ENCODE results near the gene SIL1. TPM values are rescaled to one million over a fixed set of nuclear protein-coding genes. Genes with fewer than 3 reads are reported as not detected.
A peak's percentile ranks its signal among the peaks of the same experiment; 100 is the strongest.
"Not testable (repeated sequence)": the region's sequence is repeated elsewhere in the genome, so short reads cannot be mapped to it uniquely, and the experiment has no call there.

Gene SIL1
- total and polyA plus RNA-seq, 9 of the 15 experiments (the other 6 are each of a cell fraction or from before 2014, with no cell fraction given), result 1.3 to 30.5 (median 18.1) TPM

DNA sequence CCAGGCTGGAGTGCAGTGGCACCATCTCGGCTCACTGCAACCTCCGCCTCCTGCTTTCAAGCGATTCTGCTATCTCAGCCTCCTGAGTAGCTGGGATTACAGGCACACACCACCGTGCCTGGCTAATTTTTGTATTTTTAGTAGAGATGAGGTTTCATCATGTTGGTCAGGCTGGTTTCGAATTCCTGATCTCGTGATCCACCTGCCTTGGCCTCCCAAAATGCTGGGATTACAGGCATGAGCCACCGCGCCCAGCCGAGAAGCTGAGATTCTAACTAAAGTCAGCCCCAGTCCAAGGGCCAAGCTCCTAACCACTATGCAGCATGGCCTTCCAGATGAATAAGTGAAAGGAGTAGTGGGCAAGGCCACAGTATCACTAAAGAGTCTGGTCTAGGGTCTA, 20.9 kb downstream of the SIL1 start:
- DNase-seq (ENCODE audit: extremely low read depth in 1 of 4, low spot score in 3 of 4); H3K27ac ChIP-seq (ENCODE audit: extremely low read depth, low read depth, low read length); CTCF ChIA-PET (ENCODE audit: low intra/inter-chr PET ratio); intact Hi-C loops (cut with micrococcal nuclease); H2AFZ ChIP-seq (ENCODE audit: low read depth, low read length); H3K9me3 ChIP-seq (replicated peaks; ENCODE audit: control insufficient read depth, insufficient read depth, low read depth, low read length); in situ Hi-C loops (cut with MboI); H3K4me2 ChIP-seq (ENCODE audit: insufficient read depth, low read length); FAIRE-seq; H3K9ac ChIP-seq (ENCODE audit: insufficient read depth in 1 of 2, low read depth in 2 of 2, low read length in 2 of 2); H3K36me3 ChIP-seq (ENCODE audit: control insufficient read depth, insufficient read depth, low read length); ATAC-seq; H3K27me3 ChIP-seq (ENCODE audit: control insufficient read depth in 2 of 2, insufficient read depth in 2 of 2, low read length in 2 of 2); H3K9me1 ChIP-seq (ENCODE audit: control insufficient read depth, insufficient read depth, low read length); H3K4me3 ChIP-seq; BruUV-seq (replicated peaks): not testable (repeated sequence)
- H3K4me1 ChIP-seq (replicated peaks in 1 of 2; ENCODE audit: control insufficient read depth in 2 of 2, insufficient read depth in 2 of 2, low read length in 2 of 2), result peaks cover 14 to 20% of the 10 kb centered on the region in 2 experiments
- H4K20me1 ChIP-seq (replicated peaks; ENCODE audit: control insufficient read depth, insufficient read depth, low read length), result peaks cover 18% of the 10 kb centered on the region; the same call in 1 of the 2 replicates
- H3K79me2 ChIP-seq (ENCODE audit: control insufficient read depth, insufficient read depth, low read length), result peaks cover 16% of the 10 kb centered on the region; the same call in 2 of the 3 replicates
- POLR2A ChIA-PET, result interaction anchor here (0.5 to 0.8 kb wide), 3 partner anchors 11 to 343 kb away, joined by 3 to 4 read pairs (median 3); no protein-coding TSS in a partner anchor
- WGBS (ENCODE audit: insufficient coverage, low coverage, missing lambda C conversion rate), result 77% methylated on average over 9 of the region's 9 CpGs

- H3K9me1 ChIP-seq (ENCODE audit: control insufficient read depth, insufficient read depth, low read length); CTCF ChIA-PET (ENCODE audit: low intra/inter-chr PET ratio); DNase-seq (ENCODE audit: extremely low read depth in 1 of 4, low spot score in 3 of 4); H3K9me3 ChIP-seq (replicated peaks; ENCODE audit: control insufficient read depth, insufficient read depth, low read depth, low read length); POLR2A ChIA-PET; H3K27me3 ChIP-seq (ENCODE audit: control insufficient read depth in 2 of 2, insufficient read depth in 2 of 2, low read length in 2 of 2); H3K9ac ChIP-seq (ENCODE audit: insufficient read depth in 1 of 2, low read depth in 2 of 2, low read length in 2 of 2); H3K4me3 ChIP-seq; H2AFZ ChIP-seq (ENCODE audit: low read depth, low read length); FAIRE-seq; ATAC-seq; in situ Hi-C loops (cut with MboI); BruUV-seq (replicated peaks); H3K4me2 ChIP-seq (ENCODE audit: insufficient read depth, low read length); H3K27ac ChIP-seq (ENCODE audit: extremely low read depth, low read depth, low read length); H3K36me3 ChIP-seq (ENCODE audit: control insufficient read depth, insufficient read depth, low read length); intact Hi-C loops (cut with micrococcal nuclease): not testable (repeated sequence)
- WGBS (ENCODE audit: insufficient coverage, low coverage, missing lambda C conversion rate), result 88% methylated on average over 1 of the region's 1 CpG
- H3K79me2 ChIP-seq (ENCODE audit: control insufficient read depth, insufficient read depth, low read length), result peaks cover 11% of the 10 kb centered on the region; the same call in 2 of the 3 replicates
- peaks cover 10% of the 10 kb centered on the region; the same call in 1 of the 2 replicates for H4K20me1 ChIP-seq (replicated peaks; ENCODE audit: control insufficient read depth, insufficient read depth, low read length)
- H3K4me1 ChIP-seq (replicated peaks in 1 of 2; ENCODE audit: control insufficient read depth in 2 of 2, insufficient read depth in 2 of 2, low read length in 2 of 2), result peaks cover 14 to 18% of the 10 kb centered on the region in 2 experiments
- peak; percentile 83 for TF ChIP-seq ZNF121 (CRISPR knock-in tag; conservative IDR thresholded peaks at IDR 0.05)
Observed at GRCh38 chr5:139174382-139174781, 23.8 kb downstream of the SIL1 start.
